ENCODE measurements around the gene TLE7.

TLE7 gene

DNA sequence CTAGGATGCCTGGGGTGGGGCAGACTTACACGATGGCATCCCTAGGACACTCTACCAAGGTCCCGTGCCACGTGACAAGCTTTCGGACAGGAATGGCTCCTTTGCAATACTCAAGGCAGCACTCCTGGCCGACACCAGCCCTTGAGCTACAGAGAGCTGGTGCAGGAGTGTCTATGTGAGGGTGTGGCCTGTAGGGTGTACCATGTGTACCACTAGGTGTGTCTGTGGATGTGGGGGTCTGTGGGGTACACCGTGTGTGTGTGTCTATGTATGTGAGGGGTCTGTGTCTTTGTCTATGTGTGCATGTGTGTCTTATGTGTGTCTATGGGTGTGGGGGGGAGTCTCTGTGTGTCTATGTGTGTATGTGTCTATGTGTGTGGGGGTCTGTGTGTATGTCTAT lies 1.9 kb upstream of the TLE7 start:
- no peak for DNase-seq

GRCh38 chr16:71441348-71442050 lies 355 bp downstream of the TLE7 start:
- DNase-seq = peak in 1 of 2 donors; percentile 28

GRCh38 chr16:71440669-71441347 lies 1.0 kb downstream of the TLE7 start:
- DNase-seq = no peak

- DNase-seq = no peak
Observed at GRCh38 chr16:71439523-71439922, 2.3 kb downstream of the TLE7 start.

DNA sequence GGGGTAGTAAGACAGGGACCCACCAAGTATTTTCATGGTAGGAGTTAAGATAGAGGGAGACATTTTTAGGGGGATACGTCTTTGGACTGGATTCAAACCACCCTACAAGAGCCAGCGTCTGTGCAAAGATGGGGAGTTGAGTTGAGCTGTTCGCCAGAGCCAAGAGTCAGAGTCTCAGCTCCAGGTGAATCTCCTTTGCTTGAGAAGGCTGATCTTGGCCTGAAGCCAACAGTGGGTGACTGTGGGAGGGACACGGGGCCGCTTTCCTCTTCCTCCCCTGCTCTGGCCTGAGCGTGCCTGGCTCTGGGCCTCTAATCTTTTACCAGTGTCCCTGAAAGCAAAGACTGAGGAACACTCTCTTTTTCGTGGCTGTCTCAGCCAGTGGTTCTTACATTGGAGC lies 5.4 kb downstream of the TLE7 start:
- DNase-seq = no peak

- no peak for DNase-seq
Observed at GRCh38 chr16:71432906-71433305, 8.9 kb downstream of the TLE7 start.

DNA sequence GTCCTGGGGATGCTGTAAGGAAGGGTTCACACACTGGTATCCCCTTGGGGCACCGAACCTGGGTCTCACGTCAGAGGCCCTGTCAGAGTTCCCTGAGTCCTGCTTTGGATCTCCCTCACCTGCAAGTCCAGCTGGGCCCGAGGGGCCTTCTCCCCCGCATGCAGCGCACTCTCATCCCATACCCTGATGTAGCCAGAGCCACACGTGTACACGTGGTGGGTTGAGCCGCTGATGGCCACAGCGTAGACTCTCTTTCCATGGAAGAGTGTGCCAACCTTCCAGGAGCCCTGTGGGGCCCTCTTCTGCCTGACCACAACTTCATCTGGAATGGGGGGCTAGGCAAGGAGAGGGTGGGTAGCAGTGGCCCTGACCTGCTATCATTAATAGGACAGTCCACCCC lies 9.9 kb downstream of the TLE7 start:
- DNase-seq = no peak

DNA sequence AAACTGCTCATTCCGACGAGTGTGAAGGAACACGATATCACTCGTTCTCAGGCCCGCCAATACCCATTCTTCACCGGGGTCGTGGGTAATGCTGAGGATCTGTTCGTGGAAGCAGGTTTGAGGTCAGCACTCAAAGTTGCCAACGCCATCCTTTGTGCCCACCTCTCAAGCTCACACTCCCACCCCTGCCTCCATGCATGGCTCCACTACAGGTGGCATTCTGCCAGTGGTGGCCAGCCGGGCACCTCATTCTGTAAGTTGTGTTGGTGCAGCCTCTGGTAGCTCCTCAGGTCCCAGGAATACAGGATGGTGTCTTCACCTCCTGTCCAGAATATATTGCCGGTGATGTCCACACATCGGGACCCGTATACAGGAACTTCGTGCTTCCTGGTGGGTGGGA lies 10.7 kb downstream of the TLE7 start:
- DNase-seq = no peak

- DNase-seq = no peak
Observed at GRCh38 chr16:71430744-71431143, 11.1 kb downstream of the TLE7 start.

- DNase-seq = no peak
Observed at GRCh38 chr16:71429581-71429980, 12.3 kb downstream of the TLE7 start.

DNA sequence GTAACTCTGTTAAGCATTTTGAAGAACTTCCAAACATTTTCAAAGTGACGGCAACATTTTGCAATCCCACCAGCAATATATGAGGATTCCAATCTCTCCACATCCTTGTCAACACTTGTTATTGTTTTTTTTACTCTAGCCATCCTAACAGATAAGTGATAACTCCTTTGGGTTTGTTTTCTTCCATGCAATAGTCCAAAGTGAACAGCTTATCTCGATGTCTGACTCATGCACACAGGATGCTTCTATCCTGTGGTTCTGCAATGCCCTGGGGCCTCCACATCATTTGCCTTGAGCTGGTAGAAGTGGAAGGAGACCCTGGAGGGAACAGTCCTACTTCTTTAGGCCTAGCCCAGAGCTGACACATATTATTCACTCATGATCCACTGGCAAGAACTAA lies 13.0 kb downstream of the TLE7 start:
- DNase-seq = no peak

GRCh38 chr16:71428385-71428784 lies 13.5 kb downstream of the TLE7 start:
- no peak for DNase-seq

DNA sequence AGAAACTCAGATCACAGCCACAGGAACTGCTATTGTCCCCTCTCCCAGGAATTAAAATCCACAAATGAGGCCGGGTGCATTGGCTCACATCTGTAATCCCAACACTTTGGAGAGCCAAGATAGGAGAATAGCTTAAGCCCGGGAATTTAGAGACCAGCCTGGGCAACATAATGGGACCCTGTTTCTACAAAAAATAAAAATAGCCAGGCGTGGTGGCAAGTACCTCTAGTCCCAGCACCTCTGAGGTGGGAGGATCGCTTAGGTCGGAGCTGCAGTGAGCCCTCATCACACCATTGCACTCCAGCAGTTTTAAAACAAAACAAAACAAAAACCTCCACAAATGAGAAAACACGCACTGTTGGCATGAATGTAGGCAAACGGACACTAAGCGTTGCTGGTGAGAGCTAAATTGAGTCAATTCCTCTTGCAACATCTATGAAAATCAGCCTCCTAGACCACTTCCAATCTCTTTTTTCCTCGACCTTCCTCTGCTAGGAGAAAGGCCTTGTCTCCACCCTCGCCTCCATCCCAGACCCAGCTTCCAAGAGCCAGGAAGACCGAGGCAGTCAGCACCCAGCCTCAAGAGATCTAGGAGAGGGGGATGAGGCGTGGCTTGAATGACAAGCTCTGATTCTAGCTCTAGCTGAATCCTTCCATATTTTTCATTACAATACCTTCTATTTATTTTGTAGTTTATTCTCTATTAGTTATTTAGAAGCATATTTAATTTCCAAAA lies 14.8 kb downstream of the TLE7 start:
- DNase-seq = no peak

DNA sequence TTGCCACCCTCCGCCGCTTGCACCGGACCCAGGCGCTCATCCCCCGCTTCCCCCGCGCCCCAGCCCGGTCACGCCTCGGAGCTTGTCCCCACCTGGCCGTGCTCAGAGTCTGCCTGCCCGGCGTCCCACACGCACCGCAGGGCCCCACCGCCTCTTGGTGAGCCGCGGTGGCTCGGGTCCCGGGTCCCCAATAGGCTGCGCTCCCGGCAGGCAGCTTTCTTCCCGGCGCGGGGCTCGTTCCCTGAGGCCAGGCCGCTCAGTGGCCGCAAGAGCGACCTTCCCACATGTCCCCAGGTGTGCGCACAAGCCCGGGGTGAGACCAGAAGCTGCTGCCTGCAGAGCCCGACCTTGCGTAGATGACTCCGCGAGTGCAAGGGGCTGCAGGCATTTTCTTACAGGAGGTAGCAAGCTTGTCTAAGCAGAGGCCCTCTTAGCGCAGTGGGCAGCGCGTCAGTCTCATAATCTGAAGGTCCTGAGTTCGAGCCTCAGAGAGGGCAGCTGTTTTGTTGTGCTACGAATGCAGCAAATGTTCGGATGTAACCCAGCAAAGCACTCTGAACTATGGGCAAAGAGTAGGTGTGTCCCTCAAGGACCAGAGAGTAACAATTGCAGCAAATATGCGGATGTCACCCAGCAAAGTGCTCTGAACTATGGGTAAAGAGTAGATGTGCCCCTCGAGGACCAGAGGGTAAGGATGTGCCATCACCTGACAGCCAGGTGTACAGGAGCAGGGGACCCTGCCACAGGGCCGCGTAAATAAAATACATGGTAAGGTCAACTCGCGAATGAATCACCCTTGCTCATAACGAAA lies 15.6 kb downstream of the TLE7 start:
- no peak for DNase-seq

- DNase-seq = no peak
Observed at GRCh38 chr16:71425746-71426068, 16.1 kb downstream of the TLE7 start.

GRCh38 chr16:71424626-71425025 lies 17.2 kb downstream of the TLE7 start:
- no peak for DNase-seq

DNA sequence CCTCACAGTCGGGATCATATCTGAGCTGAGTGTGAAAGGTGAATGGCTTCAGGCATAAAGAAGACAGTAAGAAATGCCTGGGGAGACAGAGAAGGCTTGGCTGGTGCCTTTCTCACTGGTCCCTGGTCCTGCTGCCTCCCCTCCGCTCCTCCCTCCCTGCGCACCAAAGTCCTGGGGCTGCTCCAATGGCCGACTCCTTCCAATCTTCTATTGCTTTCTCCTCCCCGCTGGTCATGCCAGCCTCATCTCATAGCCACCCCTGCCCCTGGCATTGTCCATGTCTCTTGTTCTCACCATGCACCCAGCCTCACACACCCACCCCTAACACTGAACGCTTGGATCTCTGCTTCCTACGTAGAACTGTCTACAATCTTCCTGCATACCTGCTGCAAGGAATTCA lies 18.0 kb downstream of the TLE7 start:
- no peak for DNase-seq

- DNase-seq = no peak
Observed at GRCh38 chr16:71423016-71423415, 18.8 kb downstream of the TLE7 start.

DNA sequence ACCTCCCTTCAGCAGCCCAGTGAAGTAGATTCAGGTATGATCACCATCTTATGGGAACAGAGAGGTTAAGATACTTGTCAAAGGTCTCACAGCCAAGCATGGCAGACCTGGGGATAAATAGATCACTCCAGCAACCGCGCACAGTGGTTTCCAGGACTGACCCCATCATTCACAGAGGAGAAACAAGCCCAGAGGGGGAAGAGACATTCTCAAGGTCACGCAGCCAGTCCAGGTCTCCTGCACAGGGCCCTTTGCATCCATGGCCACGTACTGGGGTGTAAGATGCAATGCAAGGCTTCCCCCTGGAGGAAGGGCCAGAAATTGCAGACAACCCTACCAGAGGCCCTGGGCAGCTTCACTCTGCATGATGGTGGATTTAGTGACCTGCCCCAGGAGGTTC lies 19.9 kb downstream of the TLE7 start:
- no peak for DNase-seq

DNA sequence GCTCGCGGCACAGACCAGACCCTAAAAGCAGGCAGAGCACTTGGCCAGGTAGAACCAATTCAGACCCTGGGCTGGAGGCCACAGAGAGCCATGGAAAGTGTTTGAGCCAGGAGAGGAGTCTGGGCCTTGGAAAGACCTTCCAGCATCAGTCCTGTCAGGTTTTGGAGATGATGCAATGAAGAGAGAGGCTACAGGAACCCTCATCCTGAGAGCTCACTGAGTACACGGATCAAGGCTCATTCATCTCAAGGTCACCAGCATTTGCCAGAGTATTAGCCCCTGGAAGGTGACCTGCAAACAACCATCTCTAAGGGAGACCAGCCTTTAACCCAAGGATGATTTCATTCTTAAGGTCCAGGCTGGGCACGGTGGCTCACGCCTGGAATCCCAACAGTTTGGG lies 27.8 kb downstream of the TLE7 start:
- no peak for DNase-seq

DNA sequence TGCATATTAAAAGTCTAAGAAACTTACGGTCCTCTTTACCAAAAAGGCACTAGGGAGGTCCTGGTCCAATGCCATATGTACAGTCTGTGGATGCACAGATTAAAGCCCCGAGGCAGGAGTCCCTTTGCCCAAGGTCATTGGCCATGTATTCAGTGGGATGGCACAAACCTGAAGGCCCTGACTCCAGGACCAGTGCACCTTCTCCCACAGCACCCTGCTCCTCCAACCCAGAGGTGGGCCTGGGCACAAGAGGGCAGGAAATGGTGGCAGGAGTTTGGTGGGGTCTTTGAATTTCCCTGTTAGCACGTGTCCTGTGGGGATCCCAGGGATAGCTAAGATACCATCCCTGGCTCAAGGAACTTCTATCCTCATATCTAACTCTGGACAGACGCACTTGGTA lies 28.5 kb downstream of the TLE7 start:
- no peak for DNase-seq

DNA sequence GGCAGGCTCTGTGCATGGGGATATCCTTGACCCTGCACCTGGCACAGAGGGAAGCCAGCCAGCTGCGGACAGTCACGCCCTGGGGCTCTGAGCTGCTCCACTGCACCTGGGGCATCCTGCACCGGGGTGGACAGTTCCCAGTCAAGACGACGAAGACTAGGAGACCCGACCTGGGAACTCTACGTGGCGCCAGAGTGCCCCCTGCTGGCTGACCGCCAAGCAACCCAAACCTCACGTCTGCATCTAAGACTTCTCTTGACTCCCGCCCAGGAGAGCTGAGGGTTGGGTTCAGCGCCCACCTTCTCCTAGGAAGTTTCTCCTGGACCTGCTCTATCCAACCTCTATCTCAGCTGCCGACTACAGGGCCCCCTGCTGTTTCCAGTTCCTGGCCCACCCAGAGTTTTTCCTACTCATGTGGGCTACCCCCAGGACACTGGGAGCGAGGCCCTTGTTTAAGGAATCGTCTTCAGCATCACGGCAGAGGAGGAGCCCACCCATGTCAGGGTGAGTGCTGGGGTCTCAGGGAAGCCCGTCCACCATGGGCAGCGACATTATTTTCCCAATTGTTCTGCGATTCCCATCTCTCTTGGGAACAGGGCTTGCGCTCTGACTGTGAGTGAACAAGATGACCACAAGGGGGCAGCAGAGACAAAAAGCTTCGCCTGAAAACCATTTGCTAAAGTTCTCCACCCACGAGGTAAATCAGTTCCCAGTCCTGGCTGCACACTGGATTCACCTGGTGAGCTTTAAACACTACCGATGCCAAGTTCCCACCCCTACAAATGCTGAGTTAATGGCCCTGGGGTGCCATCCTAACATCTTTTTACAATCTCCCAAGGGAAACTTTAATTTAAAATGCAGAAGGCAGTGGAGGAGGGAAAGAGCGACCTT lies 29.3 kb downstream of the TLE7 start:
- peak; percentile 61 to 78 for DNase-seq
